IPS-18c (cell line): ENCODE results near the gene ANKRD55.
"Not testable (repeated sequence)": the region's sequence is repeated elsewhere in the genome, so short reads cannot be mapped to it uniquely, and the experiment has no call there.

ENCODE experiments used
- H3K4me3 ChIP-seq: 2 replicates; pipeline ENCODE4 v1.7.0; 2013; ENCODE audit warnings: low read depth, mild to moderate bottlenecking, low read length, moderate library complexity; ENCODE audit not compliant: insufficient read depth
- H3K9me3 ChIP-seq: one replicate; pipeline ENCODE4 v1.6.1; 2013; ENCODE audit warnings: mild to moderate bottlenecking, low read length, moderate library complexity; ENCODE audit not compliant: control insufficient read depth, insufficient read depth

ANKRD55 gene

GRCh38 chr5:56223298-56223697, 9.8 kb downstream of the ANKRD55 start:
- not testable (repeated sequence) for H3K4me3 ChIP-seq, H3K9me3 ChIP-seq

GRCh38 chr5:56221601-56222000, 11.5 kb downstream of the ANKRD55 start:
- not testable (repeated sequence) for H3K4me3 ChIP-seq, H3K9me3 ChIP-seq

GRCh38 chr5:56215019-56215830, 17.9 kb downstream of the ANKRD55 start:
- H3K4me3 ChIP-seq, result no peak overlapping the region
- H3K9me3 ChIP-seq, result peaks cover 5% of the 10 kb centered on the region

GRCh38 chr5:56213886-56214535, 19.1 kb downstream of the ANKRD55 start:
- not testable (repeated sequence) for H3K9me3 ChIP-seq, H3K4me3 ChIP-seq

DNA sequence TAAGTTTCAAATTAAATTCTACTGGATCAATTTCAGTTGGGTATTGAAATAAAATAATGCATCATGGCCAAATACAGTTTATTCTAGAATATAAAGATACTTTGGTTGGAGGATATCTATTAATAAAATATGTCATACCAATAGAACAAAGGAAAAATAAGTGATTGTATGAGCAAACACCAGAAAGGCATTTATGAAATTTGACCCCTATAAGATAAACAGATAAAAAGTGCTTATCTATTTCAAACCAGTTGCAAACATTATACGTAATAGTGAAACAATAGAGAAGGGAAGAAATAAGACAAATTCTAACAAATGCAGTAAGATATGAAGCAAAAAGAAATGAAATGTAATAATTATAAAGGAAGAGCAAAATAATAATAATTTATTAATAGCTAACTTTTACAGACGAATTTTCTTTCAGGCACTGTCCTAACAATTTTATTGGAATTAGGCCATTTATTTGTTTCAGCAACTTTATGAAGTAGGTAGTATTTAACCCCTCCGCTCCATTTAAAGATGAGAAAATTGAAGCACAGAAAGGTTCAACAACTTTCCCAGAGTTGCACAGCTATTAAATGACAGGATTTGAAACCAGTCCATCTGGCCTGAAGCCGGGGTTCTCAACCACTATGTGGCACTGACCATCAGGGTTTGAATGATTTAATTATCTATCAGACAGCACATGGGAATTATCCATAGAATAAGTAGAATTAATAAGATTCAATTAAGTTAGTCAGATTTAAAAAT, 20.8 kb downstream of the ANKRD55 start:
- Histone ChIP-seq H3K9me3 (peaks cover 3% of the 10 kb centered on the region), H3K4me3 (no peak overlapping the region)

- Histone ChIP-seq H3K9me3 (peaks cover 3% of the 10 kb centered on the region), H3K4me3 (no peak overlapping the region)
Observed at GRCh38 chr5:56211298-56211865, 21.7 kb downstream of the ANKRD55 start.

- Histone ChIP-seq H3K9me3 (peaks cover 3% of the 10 kb centered on the region), H3K4me3 (no peak overlapping the region)
Observed at GRCh38 chr5:56208681-56209080, 24.4 kb downstream of the ANKRD55 start.

DNA sequence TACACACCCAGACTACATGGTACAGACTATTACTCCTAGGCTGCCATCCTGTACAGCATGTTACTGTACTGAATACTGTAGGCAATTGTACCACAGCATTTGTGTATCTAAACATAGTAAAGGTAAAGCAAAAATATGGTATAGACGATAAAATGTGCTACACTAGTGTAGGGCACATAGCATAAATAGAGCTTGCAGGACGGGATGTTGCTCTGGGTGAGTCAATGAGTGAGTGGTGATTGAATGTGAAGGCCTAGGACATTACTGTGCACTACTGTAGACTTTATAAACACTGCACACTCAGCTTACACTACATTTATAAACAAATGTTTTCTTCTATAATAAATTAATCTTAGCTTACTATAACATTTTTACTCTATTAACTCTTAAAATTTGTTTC, 25.6 kb downstream of the ANKRD55 start:
- Histone ChIP-seq H3K9me3 (peaks cover 3% of the 10 kb centered on the region), H3K4me3 (no peak overlapping the region)

DNA sequence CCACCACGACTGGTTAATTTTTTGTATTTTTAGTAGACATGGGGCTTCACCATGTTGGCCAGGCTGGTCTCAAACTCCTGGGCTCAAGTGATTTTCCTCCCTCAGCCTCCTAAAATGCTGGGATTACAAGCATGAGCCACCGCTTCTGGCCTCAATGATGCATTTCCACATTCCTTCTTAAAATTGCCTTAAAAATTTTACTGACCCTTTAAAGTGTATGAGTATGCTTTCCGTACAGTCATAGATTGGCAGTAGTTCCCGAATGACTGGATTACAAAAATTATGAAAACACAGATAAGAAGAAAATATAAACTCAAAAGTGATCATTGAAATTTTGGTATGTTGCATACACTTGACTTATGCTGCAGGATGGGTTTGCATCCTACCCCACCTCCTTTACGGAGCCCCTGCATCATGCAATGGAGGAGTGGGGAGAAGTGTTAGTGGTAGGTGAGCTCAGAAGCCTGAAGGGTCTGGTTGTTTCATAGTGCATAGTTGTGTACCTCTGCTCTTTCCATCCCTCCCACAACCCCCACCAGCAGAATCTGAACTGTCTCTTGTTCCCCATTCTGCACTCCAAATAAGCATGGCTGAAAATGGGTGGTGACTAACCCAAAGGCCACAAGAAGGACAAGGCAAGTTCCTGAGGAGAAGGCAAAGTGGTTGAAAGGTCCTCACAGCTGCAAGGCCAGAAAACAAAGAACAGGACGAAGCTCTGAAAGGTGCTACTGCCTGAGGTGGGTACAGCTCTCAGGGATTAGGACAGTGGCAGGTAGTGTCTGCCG, 26.8 kb downstream of the ANKRD55 start:
- no peak overlapping the region for H3K4me3 ChIP-seq
- peaks cover 2% of the 10 kb centered on the region for H3K9me3 ChIP-seq

- H3K9me3 ChIP-seq, H3K4me3 ChIP-seq: not testable (repeated sequence)
Observed at GRCh38 chr5:56203936-56204335, 29.2 kb downstream of the ANKRD55 start.

- no peaks in the 10 kb centered on the region for H3K9me3 ChIP-seq
Observed at GRCh38 chr5:56202483-56202882, 30.6 kb downstream of the ANKRD55 start.

GRCh38 chr5:56201762-56202261, 31.3 kb downstream of the ANKRD55 start:
- not testable (repeated sequence) for H3K9me3 ChIP-seq, H3K4me3 ChIP-seq

More at GRCh38 chr5:56202483-56202882, 30.6 kb downstream of the ANKRD55 start:
- no peak overlapping the region for H3K4me3 ChIP-seq

- Histone ChIP-seq H3K9me3 (no peaks in the 10 kb centered on the region), H3K4me3 (no peak overlapping the region)
Observed at GRCh38 chr5:56200971-56201666, 32.0 kb downstream of the ANKRD55 start.

DNA sequence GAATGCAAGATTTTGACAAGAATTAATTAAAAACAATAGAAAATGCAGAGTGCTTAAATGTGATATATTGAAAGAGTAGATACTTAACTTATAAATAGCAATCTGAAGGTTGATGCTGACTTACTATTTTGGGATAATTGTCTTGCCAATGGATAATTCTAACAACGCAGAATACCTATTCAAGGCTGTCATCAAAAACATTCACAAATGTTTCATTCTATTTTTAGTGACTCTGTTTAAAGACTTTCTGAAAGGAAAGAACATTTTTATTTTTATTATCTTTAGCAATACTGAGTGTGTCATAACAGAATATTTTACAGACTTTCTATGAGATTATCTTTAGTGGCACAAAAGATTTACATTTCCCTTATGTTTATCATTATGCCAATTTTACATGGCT, 38.1 kb downstream of the ANKRD55 start:
- Histone ChIP-seq H3K9me3 (no peaks in the 10 kb centered on the region), H3K4me3 (no peak overlapping the region)

DNA sequence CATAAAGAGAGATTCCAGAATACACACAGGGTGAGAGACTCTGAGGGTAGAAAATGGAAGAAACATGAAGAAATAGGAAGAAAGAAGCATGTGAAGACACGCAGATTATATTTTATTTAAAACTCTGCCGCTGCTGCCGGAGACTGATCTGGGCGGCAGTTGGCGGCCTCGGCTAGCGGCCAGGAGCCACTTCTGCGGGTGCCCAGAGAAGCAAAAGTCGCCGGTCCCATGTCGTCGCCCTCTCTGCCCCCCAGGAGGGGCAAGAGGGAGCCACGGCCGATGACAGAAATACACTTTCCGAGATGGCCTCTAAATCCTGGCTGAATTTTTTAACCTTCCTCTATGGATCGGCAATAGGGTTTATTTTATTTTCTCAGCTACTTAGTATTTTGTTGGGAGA, 40.9 kb downstream of the ANKRD55 start:
- H3K4me3 ChIP-seq, result no peak overlapping the region
- H3K9me3 ChIP-seq, result no peaks in the 10 kb centered on the region

GRCh38 chr5:56191656-56192055, 41.5 kb downstream of the ANKRD55 start:
- H3K4me3 ChIP-seq, result no peak overlapping the region
- no peaks in the 10 kb centered on the region for H3K9me3 ChIP-seq
